Measurements from ENCODE around the gene BUB1B. TPM values are rescaled to one million over a fixed set of nuclear protein-coding genes. Genes with fewer than 3 reads are reported as not detected.

The BUB1B gene
- total RNA-seq, 4 donors from 2014 or later = 0.37 to 7.4 (median 1.5) TPM

DNA sequence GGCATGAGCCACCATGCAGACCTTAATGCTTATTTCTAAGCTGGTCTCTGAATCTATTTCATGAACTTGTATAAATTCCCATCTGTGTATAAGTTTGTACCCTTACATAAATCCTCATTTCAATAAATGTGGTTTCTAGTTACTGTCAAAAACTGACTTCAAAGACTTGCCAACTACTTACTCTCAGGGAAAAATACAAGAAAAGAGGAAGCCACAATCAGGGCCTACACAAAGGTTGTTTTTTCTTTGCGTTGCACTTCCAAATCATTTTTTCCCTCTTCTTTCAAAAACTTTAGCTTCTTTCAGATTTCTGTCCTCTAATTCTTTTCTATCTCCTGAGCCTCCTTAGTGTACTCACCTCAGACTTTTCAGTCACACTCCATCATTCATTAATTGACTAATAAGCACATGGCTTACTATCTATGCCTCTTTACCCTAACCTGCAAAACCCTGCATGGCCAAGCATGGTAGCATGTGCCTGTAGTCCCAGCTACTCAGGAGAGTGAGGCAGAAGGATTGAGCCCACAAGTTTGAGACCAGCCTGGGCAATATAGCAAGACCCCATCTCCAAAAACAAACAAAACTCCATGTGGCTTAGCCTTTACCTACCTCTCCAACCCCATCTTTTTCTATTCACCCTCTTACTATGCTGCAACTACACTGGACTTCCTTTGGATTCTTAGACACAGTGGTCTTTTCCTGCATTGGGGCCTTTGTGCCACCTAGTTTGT is 37.7 kb downstream of the BUB1B start:
- TF ChIP-seq, protein P1, sequence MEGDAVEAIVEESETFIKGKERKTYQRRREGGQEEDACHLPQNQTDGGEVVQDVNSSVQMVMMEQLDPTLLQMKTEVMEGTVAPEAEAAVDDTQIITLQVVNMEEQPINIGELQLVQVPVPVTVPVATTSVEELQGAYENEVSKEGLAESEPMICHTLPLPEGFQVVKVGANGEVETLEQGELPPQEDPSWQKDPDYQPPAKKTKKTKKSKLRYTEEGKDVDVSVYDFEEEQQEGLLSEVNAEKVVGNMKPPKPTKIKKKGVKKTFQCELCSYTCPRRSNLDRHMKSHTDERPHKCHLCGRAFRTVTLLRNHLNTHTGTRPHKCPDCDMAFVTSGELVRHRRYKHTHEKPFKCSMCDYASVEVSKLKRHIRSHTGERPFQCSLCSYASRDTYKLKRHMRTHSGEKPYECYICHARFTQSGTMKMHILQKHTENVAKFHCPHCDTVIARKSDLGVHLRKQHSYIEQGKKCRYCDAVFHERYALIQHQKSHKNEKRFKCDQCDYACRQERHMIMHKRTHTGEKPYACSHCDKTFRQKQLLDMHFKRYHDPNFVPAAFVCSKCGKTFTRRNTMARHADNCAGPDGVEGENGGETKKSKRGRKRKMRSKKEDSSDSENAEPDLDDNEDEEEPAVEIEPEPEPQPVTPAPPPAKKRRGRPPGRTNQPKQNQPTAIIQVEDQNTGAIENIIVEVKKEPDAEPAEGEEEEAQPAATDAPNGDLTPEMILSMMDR (IDR thresholded peaks at IDR 0.05) = no peak
- ATAC-seq (ENCODE audit: low FRiP score) (no peak), DNase-seq (ENCODE audit: low spot score) (no peak)

DNA sequence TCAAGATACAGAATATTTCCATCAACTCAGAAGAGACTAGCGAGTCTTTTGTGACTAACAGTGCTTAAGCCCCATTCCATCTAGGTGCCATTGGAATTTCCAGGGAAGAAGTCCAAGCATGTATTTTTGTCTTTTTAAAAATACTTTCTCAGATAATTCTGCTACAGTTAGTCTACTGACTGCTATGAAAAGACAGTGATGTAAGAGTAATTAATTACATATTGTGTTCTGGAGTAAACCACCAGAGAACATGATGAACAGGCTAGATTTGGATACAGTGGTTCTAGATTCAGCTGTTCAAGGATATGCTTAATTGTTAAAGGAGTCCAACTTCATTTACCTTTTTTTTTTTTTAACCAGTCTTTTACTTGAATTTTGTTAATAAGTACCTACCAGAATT is 43.2 kb downstream of the BUB1B start:
- DNase-seq (ENCODE audit: low spot score) = no peak
- no peak for ATAC-seq (ENCODE audit: low FRiP score)
- TF ChIP-seq, protein P1 (IDR thresholded peaks at IDR 0.05) = no peak

DNA sequence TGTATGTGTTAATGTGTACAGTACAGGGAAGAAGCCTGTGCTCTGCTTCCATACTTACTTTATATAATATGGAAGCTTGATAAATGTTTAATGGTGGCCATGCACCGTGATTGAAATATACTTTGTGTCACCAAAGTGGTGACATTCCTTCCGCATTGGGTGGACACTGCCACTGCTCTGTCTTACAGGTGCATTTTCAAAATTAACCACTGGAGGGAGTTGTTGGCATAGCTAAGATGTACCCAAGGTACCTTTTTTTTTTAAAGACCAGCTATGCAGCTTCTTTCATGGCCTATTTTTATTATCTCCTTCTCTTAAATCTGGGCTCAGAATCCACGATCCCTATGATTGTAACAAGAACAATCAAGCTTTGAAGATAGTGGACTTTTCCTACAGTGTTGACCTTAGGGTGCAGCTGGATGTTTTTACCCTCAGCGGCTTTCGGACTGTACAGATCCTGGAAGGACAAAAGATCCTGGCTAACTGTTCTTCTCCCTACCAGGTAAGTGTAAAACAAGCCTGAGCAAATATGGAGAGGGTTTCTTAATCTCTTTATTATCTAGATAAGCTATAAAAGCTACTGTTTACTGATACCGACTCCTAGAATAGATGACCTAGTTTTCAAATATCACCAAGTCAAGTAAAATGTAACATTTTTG is 56.4 kb downstream of the BUB1B start:
- TF ChIP-seq, protein P1 (IDR thresholded peaks at IDR 0.05) = peak in 2 of 3 donors; percentile 1 to 79
- DNase-seq (ENCODE audit: low spot score) (no peak), ATAC-seq (ENCODE audit: low FRiP score) (peak; percentile 83)

DNA sequence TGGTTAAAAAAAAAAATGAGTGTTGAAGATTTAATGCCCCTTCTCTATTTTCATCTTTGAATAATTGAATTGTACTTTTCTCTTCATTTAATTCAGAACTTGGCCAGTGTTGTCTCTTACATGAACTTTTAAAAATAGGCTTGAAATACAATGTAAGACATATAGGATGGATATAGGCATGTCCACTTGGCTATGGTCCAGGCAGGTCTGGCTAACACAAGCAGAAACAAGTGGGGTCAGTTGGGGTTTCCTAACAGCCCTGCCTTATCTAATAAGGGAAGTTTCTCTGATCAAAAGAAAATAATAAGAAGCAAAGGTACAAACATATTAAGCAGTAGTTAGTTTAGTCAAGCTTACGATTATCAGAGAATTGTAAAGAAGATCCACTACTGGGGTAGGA is 58.9 kb downstream of the BUB1B start:
- no peak for ATAC-seq (ENCODE audit: low FRiP score)
- TF ChIP-seq, protein P1 (IDR thresholded peaks at IDR 0.05) = no peak
- DNase-seq (ENCODE audit: low spot score) = no peak

DNA sequence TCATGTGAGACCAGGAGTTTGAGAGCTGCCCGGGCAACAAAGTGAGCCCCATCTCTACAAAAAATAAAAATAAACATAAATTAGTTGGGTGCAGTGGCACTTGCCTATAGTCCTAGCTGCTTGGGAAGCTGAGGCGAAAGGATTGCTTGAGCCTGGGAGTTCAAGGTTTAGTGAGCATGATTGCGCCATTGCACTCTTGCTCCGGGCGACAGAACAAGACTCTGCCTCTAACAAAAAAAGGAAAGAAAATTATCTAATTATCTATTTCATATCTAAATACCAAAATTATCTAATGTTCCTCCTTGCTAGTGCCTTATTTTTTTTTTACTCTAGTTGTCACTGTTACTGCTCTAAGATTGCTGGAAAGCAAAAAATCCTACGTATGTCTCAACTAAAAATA is 61.3 kb downstream of the BUB1B start:
- TF ChIP-seq, protein P1 (IDR thresholded peaks at IDR 0.05) = no peak
- no peak for DNase-seq (ENCODE audit: low spot score)
- ATAC-seq (ENCODE audit: low FRiP score) = no peak

DNA sequence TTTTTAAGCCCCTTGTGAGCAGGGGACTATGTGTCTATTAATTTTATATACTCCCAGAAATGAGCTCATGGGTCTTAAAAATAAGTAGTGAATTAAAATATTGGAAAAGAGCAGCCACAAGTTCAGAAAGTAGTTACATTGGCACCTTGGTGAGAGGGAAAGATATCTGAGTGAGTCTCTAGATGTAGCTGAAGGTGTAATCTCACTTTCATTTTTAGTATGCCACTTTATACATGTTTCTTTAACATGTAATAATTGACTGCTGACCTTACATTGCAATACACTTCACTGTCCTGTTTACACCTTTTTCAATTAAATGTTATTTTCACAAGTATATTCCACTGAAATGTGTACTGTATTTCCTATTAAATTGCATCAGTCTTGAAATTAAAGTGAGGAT is 65.9 kb downstream of the BUB1B start:
- ATAC-seq (ENCODE audit: low FRiP score) (no peak), DNase-seq (ENCODE audit: low spot score) (no peak)
- TF ChIP-seq, protein P1 (IDR thresholded peaks at IDR 0.05) = no peak

DNA sequence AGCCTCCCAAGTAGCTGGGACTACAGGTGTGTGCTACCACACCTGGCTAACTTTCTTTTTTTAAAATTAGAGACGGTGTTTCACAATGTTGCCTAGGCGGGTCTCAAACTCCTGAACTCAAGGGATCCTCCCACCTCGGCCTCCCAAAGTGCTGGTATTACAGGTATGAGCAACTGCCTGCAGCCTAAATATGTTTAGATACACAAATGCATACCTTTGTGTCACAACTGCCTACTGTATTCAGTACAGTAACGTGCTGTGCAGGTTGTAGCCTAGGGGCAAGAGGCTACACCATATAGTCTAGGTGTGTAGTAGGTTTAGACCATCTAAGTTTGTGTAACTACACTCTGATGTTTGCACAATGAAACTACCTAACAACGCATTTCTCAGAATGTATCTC is 68.4 kb downstream of the BUB1B start:
- TF ChIP-seq, protein P1 (IDR thresholded peaks at IDR 0.05) = no peak

More for the DNA sequence above, 68.4 kb downstream of the BUB1B start:
- DNase-seq (ENCODE audit: low spot score) (no peak), ATAC-seq (ENCODE audit: low FRiP score) (no peak)
